Activated T-cell treated with anti-CD3 and anti-CD28 coated beads for 48 hours (primary cell): ENCODE data around the gene NPIPB6.
"Not testable (repeated sequence)": the region's sequence is repeated elsewhere in the genome, so short reads cannot be mapped to it uniquely, and the experiment has no call there.

ENCODE experiments used
- DNase-seq: peaks from one replicate; pipeline ENCODE4 v3.0.0-alpha.2; 2020; ENCODE audit warnings: low read depth

The NPIPB6 gene

DNA sequence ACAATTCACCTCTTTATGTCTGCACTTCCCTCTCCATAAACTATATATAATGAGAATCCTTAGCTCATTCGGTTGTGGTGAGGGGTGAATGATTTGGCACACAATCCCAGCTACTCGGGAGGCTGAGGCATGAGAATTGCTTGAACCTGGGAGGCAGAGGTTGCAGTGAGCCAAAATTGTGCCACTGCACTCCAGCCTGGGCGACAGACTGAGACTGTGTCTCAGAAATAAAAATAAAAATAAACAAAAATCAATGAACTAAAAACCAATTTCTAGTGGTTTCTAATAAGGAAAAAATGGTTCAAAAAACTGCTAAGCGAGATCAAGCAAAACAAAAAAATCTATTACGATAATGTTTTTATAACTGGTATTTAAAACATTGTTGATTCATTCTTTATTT lies at the start of gene NPIPB6:
Gene NPIPB6, minus strand, starts transcription at position 101 of the 400 bp plus-strand sequence. CDS start 686 bp downstream, outside the sequence.
- not testable (repeated sequence) for DNase-seq

DNA sequence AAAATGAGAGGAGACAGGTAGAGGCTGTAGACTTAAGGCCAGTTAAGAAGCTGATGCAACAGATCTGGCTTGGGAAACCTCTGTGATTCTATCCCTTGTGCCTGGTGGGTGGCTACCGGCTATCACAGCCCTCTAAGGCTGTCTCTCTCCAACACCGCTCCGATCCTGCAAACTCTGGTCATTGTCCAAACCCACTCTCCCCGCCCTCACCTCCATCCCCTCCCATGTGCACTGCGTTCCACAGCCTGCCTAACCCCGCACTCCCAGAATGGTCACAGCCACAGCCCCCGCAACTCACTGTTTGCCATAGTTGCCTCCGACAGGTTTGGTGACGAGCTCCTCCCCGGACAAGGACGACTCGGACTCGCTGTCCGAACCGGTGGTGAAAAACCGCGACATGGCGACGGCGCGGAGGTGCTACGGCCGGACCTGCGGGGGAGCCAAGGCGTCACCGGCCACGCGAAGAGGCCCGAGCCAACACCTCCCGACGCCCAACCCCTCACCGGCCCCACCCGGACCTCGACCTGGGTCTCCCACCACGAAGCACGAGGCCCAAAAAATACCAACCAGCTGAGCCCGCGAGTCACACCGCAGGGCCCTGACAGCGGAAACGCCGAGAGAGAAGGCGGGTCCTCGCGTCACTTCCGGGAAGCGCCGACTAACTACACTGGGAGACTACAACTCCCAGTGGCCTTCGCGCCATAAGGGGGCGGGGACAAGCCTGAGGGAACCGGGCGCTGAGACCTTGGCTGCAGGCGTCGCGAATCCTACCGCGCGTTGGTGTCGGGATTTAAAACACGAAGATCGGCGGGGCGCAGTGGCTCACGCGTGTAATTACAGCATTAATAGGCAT lies 40.1 kb upstream of the NPIPB6 start, which contains the start of gene EIF3CL:
Gene EIF3CL, minus strand, starts transcription at position 622 of the 853 bp plus-strand sequence. Its CDS starts 223 bp downstream, at position 399.
- DNase-seq: not testable (repeated sequence)

DNA sequence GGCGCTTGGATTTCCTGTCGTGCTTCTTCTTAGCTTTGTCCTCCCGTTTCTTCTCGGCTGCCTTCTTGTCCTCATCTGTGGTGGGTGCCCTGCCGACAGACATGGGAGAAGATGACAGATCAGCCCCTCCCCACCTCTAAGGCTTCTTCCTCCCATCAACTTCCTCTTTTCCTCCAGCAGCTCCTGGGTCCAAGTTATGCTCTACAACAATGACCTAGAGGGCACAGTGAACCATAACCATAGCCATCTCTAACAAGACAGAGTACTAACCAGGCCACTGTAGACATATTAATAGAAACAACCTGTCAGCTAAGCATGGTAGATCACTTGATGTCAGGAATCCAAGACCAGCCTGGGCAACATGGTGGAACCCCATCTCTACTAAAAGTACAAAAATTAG lies 28.7 kb upstream of the NPIPB6 start:
- DNase-seq: not testable (repeated sequence)

DNA sequence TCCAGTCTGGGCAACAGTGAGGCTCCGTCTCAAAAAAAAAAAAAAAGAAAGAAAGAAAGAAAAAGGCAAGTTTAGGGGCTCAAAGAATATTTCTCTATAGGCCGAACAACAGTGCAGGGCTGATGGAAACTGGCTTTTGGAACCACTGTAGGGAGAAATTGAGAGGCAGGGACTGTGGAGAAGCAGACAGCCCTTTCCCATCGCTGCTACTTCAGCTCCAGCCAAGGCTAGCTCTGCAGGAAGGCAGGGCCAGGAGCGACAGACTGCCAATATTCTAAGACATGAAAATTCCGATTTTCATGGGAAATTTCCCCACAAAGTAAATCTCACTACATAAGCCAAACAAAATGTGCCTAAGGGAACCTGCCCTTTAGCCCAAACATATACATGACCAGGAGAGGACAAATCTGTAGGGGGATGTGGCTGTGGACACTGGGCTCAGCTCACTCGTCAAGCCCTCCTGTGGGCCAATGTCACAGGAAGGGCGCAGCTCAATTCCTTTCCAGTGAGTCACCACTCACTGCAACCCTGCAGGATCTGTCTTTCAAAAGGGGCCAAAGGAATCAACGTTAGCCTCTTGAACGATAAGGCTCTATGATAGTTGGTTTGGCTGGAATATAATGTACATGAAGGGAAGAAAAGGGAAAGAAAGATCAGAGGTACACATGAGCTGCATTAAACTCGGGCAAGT lies 19.0 kb upstream of the NPIPB6 start:
- not testable (repeated sequence) for DNase-seq

DNA sequence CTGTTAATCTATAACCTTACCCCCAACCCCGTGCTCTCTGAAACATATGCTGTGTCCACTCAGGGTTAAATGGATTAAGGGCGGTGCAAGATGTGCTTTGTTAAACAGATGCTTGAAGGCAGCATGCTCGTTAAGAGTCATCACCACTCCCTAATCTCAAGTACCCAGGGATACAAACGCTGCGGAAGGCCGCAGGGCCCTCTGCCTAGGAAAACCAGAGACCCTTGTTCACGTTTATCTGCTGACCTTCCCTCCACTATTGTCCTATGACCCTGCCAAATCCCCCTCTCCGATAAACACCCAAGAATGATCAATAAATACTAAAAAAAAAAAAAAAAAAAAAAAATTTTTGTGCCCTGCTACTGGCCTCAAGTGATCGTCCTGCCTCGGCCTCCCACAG lies 14.5 kb upstream of the NPIPB6 start:
- DNase-seq: not testable (repeated sequence)

DNA sequence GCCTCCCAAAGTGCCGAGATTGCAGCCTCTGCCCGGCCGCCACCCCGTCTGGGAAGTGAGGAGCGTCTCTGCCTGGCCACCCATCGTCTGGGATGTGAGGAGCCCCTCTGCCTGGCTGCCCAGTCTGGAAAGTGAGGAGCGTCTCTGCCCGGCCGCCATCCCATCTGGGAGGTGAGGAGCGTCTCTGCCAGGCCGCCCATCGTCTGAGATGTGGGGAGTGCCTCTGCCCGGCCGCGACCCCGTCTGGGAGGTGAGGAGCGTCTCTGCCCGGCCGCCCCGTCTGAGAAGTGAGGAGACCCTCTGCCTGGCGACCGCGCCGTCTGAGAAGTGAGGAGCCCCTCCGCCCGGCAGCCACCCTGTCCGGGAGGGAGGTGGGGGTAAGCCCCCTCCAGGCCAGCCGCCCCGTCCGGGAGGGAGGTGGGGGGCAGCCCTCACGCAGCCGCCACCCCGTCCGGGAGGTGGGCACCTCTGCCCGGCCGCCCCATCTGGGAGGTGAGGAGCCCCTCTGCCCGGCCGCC lies 13.9 kb upstream of the NPIPB6 start:
- DNase-seq: not testable (repeated sequence)

DNA sequence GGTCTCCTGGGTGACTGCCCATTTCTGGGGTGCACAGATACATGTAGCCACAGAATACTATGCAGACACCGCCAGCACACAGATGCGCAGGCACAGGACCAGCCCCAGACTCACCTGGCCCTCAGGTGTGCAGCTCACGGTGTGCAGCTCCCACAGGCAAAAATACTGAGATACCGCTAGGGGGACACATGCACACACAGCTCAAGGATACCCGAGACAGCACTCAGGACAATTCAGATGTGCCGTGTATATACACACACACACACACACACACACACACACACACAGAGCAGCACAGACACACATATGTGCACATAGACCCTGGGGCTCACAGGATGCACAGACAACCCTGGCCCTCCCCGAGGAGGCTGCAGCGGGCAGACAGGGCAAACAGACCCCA lies 11.8 kb upstream of the NPIPB6 start:
- not testable (repeated sequence) for DNase-seq

DNA sequence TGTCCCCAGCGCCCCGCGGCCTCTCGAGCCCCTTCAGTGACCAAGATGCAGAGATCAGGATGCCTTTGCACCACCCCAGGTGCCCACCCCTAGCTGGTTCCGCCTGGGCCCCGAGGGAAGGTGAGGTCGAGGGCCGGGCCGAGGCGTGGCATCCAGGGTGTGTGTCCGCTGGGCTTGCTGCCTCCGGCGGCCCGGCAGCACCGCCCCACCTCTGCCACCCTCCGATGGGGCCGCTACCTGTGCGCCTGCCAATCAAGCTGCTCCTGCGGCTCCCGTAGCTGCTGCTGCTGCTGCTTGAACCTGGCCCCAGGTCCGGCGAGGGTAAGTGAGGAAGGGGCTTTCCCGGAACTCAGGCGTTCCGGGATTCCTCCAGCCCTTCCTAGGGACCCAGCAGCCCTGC lies 11.0 kb upstream of the NPIPB6 start:
- not testable (repeated sequence) for DNase-seq

DNA sequence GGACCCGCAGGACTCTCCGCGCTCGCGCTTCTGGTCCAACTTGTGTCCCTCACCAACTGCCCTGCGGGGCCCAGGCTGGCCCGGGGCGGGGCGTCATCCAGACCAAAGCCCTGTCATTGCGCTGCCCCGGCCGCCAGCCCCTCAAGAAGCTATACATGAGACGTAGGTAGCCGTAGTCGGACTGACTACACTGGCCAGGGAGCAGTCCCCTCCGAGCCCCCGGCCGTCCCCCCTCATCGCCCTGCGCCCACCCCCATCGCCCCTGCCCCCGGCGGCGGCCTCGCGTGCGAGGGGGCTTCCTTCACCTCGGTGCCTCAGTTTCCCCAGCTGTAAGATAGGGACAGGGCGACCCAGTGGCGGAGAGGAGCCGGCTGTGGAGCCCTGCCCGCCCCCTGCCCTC lies 4.6 kb upstream of the NPIPB6 start:
- not testable (repeated sequence) for DNase-seq

DNA sequence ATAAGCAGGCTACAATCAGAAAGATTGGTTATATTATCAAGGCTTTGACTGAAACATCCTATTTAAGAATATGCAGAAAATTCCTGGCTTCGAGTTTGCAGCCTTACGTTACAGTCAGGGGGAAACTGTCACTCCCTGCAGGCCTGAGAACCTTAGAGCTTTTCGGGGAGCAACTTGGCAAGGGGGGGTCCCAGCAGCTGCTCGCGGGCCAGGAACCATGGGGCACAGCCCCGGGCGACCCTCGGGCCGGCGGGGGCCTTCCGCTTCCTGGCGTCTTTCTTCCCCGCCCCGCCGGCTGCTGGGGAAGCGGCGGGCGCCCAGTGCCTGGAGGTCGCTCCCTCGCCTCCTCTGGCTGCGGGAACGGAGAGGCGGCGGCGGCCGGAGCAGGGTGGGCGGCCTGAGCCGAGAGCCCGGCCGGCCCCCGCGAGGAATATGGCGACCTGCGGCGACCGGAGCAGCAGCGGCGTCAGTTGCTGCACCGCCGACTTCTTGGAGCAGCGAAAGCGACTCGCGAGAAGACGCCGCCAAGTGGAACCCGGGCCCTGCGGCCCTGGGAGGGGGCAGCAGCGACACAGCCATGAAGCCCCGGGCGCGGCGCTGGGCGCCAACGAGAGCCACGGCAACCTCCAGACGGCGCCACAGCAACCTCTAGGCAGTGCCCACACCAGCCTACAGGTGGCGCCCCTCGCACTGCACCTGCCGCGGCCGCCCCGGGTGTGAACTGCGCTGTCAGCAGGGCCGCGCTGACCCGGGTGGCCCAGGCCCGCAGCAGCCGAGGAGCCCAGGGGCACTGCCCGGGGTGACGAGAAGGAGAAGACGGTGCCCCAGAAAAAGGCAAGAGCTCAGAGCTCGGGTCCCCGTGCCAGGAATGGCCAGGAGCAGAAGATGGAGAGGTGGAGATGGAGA lies 1.2 kb upstream of the NPIPB6 start:
- DNase-seq: peak; percentile 5

DNA sequence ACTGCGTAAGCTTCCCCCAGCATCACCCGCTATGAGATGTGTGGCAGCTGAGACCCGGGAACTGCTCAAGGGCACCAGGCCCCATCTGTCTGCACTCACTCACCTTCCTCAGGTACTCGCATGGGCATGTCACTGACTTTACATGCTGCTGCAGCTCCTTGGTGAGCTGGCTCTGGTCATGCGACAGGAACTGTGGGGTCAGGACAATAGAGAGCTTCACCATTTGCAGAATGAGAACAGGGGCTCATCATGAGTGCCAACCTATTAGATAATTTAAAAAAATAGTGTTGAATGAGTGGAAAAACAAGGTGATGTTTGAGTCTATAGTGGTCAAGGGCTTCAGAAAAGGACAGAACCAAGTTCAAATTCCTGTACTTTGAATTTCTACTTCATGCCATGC lies 708 bp downstream of the NPIPB6 start:
- not testable (repeated sequence) for DNase-seq

DNA sequence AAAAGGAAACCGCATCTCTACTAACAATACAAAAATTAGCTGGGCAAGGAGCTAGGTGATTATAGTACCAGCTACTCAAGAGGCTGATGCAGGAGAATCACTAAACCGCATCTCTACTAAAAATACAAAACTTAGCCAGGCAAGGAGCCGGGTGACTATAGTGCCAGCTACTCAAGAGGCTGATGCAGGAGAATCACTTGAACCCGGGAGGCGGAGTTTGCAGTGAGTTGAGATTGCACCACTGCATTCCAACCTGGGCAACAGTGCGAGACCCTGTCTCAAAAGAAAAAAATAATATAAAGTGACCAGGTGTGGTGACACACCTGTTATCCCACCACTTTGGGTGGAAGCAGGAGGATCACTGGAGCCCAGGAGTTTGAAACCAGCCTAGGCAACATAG lies 25.1 kb downstream of the NPIPB6 start:
- not testable (repeated sequence) for DNase-seq

DNA sequence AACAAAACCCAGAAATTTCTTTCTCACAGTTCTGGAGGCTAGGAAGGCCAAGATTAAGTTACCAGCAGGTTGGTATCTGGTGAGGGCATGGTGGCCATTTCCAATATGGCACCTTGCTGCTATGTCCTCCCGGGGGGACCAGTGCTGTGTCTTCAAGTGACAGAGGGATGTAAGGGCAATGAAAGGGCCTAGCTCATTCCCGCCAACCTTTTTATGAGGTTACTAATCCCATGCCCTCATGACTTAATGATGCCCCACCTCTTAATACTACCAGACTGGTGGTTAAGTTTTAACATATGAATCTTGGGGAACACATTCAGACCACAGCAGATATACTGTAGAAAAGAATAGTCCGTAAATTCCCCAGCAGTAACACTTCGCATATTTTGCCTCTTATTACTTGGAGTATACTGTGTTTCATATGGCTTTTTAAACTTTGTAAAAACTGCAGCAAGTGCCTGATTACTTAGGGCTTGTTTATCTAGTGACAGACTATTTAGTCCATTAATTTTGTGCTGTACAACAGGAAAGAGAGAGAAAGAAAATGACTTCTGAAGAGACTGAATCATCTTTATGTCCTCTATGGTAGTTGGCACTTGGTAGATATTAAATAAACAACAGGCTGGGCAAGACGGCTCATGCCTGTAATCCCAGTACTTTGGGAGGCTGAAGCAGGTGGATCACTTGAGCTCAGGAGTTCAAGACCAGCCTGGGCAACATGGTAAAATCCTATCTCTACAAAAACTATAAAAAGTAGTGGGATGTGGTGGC lies 26.2 kb downstream of the NPIPB6 start:
- DNase-seq: not testable (repeated sequence)

DNA sequence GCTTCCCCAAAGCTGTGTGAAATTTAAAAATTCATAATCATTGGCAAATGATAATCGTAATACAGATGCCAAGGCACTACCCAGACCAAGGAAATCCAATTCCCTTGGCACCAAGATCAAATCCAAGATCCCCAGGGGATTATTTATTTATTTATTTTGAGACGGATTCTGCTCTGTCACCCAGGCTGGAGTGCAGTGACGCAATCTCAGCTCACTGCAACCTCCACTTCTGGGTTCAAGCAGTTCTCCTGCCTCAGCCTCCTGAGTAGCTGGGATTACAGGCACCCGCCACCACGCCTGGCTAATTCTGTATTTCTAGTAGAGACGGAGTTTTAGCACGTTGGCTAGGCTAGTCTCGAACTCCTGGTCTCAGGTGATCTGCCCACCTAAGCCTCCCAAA lies 27.6 kb downstream of the NPIPB6 start:
- DNase-seq: not testable (repeated sequence)

DNA sequence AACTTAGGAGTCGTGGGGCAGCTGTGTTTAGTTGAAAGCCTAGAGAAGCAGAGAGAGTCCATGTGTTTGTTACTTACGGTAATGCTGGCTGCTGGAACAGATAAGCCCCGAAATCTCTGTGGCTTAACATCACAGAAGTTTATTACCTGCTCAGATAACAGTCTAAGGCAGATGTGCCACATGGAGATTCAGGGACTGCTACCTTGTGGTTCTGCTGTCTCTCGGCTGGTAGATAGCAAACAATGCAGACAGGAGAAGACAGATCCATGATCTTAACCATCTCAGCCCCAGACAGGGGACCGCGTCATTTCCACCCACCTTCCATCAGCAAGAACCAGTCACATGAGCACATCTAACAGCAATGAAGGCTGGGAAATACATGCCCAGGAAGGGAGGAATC lies 30.7 kb downstream of the NPIPB6 start:
- not testable (repeated sequence) for DNase-seq

DNA sequence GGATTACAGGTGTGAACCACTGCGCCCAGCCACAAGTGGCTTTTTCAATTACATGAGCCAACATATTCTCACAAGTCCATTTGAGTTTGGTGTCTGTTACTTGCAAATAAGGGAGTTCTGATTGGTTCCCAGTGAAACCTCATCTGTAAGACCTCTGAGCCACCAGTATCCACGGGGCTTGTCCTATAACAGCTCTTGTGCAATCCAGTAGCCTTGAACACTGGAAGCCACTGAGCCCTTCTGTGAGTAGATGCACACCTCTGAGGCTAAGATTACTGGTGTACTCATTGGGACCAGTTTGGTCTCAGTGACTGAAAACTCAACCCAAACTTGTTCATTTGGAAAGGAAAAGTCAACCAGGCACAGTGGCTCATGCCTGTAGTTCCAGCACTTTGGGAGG lies 32.3 kb downstream of the NPIPB6 start:
- not testable (repeated sequence) for DNase-seq

DNA sequence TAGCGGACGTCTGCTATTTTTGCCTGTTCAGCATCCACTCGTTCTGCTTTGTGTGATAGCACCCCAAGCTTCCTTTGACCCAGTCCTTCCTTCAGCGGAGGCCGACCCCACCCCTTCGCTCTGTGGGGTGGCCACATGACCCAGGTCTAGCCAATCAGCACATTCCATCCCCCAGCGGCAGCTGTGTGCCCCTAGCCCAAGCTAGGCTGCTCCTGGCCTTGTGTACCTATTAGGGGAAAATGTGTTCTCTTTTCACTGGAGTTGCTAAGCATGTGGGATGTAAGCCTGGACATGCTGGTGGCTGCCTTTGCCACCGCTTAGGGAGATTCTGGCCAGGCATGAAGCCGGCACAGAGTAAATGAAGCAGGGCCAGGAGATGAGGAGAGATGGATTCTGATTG lies 33.1 kb downstream of the NPIPB6 start:
- not testable (repeated sequence) for DNase-seq

DNA sequence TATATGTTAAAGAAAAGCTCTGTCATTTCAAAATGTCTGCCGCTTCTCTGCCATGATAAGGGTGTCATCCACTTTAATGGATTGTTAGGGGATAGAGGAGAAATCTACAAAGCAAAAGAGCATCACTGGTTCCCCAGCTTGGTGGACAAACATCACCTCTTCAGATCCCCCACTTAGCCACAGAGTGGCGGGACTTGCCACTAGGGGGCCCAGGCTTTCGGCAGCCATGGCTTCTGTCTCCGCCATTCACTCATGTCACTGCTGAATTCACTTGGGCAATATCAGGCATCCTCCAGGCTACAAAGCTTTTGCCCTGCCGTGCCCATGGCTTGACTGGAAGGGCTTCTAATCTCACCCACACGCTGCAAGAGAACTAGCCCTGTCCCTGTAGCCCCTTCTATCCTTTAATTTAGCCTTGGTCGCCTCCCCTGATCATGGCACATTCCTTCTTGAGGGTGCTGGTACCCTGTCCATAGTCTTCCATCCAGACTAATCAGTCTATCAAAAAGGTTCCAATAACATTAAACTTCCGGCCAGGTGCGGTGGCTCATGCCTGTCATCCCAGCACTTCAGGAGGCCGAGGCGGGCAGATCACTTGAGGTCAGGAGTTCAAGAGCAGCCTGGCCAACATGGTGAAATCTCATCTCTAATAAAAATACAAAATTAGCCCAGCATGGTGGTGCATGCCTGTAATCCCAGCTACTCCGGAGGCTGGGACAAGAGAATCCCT lies 36.3 kb downstream of the NPIPB6 start:
- DNase-seq: peak; percentile 61

DNA sequence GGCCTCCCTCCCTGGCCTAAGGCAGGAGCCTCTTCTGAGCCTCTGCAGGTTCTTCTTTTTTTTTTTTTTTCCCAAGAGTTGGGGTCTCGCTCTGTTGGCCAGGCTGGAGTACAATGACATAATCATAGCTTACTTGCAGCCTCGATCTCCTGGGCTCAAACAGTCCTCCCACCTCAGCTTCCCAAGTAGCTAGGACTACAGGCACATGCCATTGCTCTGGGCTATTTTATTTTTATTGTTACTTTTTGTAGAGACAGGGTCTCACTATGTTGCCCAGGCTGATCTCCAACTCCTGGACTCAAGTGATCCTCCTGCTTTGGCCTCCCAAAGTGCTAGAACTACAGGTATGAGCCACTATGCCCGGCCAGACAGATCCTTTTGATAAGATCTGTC lies 38.4 kb downstream of the NPIPB6 start:
- no peak for DNase-seq

DNA sequence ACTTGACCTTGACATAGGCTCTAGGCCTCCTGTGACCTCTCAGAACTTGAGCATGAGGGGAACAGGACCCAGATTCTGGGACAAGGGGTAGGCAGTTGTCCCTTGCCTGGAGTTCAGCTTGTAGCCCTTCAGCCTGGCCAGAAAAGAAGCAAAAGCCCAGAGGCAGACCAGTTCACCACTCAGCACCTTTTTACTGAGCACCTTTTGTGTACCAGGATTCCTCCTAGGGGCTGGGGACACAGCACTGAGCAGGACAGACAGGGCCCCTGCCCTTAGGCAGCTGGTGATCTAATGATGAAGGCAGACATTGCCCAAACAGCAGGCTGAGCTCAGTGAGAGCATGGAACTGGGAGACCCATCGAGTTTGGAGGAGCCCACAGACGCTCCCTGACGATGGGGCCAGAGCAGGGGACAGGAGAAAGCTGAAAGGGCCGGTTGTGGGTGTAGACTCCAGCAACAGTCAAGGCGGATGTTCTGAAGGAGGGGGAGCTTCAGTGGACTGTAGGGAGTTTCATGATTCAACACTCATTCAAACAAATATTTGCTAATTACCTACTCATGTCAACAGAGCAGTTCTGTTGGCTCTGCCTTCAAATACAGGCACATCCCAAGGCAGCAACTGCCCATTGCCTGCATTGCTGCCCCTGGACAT lies 38.9 kb downstream of the NPIPB6 start:
- DNase-seq: no peak
